IMR-90 (cell line): Measurements from ENCODE around the gene HSPD1. TPM values are rescaled to one million over a fixed set of nuclear protein-coding genes. Genes with fewer than 3 reads are reported as not detected.
"Not testable (repeated sequence)": the region's sequence is repeated elsewhere in the genome, so short reads cannot be mapped to it uniquely, and the experiment has no call there.

Source experiments
- ATAC-seq: fragments of 200-7000 bp; cut with Tn5 transposase; 2 replicates; pipeline ENCODE4 v1.9.1; 2020; ENCODE audit warnings: low read depth, mild to moderate bottlenecking, moderate library complexity
- BruUV-seq: library from RNA; stranded (reverse); fragments of 400-500 nt; replicated peaks from 2 replicates; lab custom pipeline; 2021; lab: Mats Ljungman, UMichigan
- CTCF ChIA-PET: fragments of 300-600 bp; formaldehyde crosslinking; extraction: SDS; loops from one replicate; lab custom pipeline; 2021; ENCODE audit warnings: antibody characterized with exemption; lab: Yijun Ruan, JAX
- POLR2A ChIA-PET: fragments of 300-600 bp; sonication (Branson Sonifier 250); formaldehyde crosslinking; loops from one replicate; lab custom pipeline; 2022; ENCODE audit warnings: antibody characterized with exemption; ENCODE audit not compliant: unreplicated experiment; lab: Charles Lee
- DNase-seq: peaks from one replicate; pipeline ENCODE4 v3.0.0; 2013
- H2AFZ ChIP-seq: replicated peaks from 2 replicates; pipeline ENCODE3; 2013; ENCODE audit warnings: low read length, mild to moderate bottlenecking; ENCODE audit not compliant: poor library complexity
- H2AK5ac ChIP-seq: 2 replicates; pipeline ENCODE4 v1.6.1; 2013; ENCODE audit warnings: low read depth, low read length, inconsistent platforms
- H2AK9ac ChIP-seq: replicated peaks from 2 replicates; pipeline ENCODE3; 2013; ENCODE audit warnings: mild to moderate bottlenecking, low read depth, low read length, moderate library complexity; ENCODE audit not compliant: poor library complexity
- H2BK120ac ChIP-seq: 2 replicates; pipeline ENCODE4 v1.6.1; 2013; ENCODE audit warnings: low read depth, low read length, inconsistent platforms
- H2BK15ac ChIP-seq: 3 replicates; pipeline ENCODE4 v1.6.1; 2013; ENCODE audit warnings: low read depth, low read length, inconsistent platforms
- H2BK20ac ChIP-seq: 2 replicates; pipeline ENCODE4 v1.6.1; 2013; ENCODE audit warnings: low read depth, mild to moderate bottlenecking, inconsistent platforms, low read length, moderate library complexity
- H2BK5ac ChIP-seq: 2 replicates; pipeline ENCODE4 v1.6.1; 2013; ENCODE audit warnings: mild to moderate bottlenecking, low read depth, low read length, inconsistent platforms; ENCODE audit not compliant: poor library complexity, severe bottlenecking
- H3K14ac ChIP-seq: replicated peaks from 2 replicates; pipeline ENCODE4 v1.6.1; 2013; ENCODE audit warnings: low read depth, low read length, inconsistent platforms
- H3K18ac ChIP-seq: 2 replicates; pipeline ENCODE4 v1.6.1; 2013; ENCODE audit warnings: low read depth, low read length, control low read depth
- H3K23ac ChIP-seq: 2 replicates; pipeline ENCODE4 v1.6.1; 2013; ENCODE audit warnings: low read depth, low read length, inconsistent platforms
- H3K27ac ChIP-seq: 2 replicates; pipeline ENCODE4 v1.5.1; 2013; ENCODE audit warnings: mild to moderate bottlenecking, control low read depth, low read length; ENCODE audit not compliant: insufficient read depth
- H3K27me3 ChIP-seq: 2 replicates; pipeline ENCODE4 v1.6.1; 2013; ENCODE audit warnings: low read length; ENCODE audit not compliant: control insufficient read depth, insufficient read depth
- H3K36me3 ChIP-seq: 2 replicates; pipeline ENCODE4 v1.6.1; 2013; ENCODE audit warnings: low read length, mixed read lengths; ENCODE audit not compliant: control insufficient read depth, insufficient read depth
- H3K4ac ChIP-seq: 2 replicates; pipeline ENCODE4 v1.6.1; 2013; ENCODE audit warnings: low read depth, low read length, inconsistent platforms
- H3K4me1 ChIP-seq: 2 replicates; pipeline ENCODE4 v1.6.1; 2013; ENCODE audit warnings: low read length, mixed read lengths; ENCODE audit not compliant: control insufficient read depth, insufficient read depth
- H3K4me2 ChIP-seq: 2 replicates; pipeline ENCODE4 v1.6.1; 2013; ENCODE audit warnings: low read depth, mild to moderate bottlenecking, control low read depth, low read length, moderate library complexity
- H3K4me3 ChIP-seq: 2 replicates; pipeline ENCODE4 v1.5.1; 2013; ENCODE audit warnings: low read depth, mild to moderate bottlenecking, control low read depth, low read length, moderate library complexity; ENCODE audit not compliant: insufficient read depth
- H3K56ac ChIP-seq: 2 replicates; pipeline ENCODE4 v1.6.1; 2013; ENCODE audit warnings: low read length, inconsistent platforms; ENCODE audit not compliant: insufficient read depth; ENCODE audit errors: extremely low read depth
- H3K79me1 ChIP-seq, 2 experiments: 2 replicates each; pipeline ENCODE4 v1.6.1; 2013; ENCODE audit warnings: low read length in 2 of 2, inconsistent platforms in 1 of 2, low read depth in 1 of 2
- H3K9ac ChIP-seq: 2 replicates; pipeline ENCODE4 v1.6.1; 2013; ENCODE audit warnings: low read depth, low read length, control low read depth
- H3K9me1 ChIP-seq: 2 replicates; pipeline ENCODE4 v1.6.1; 2013; ENCODE audit warnings: low read length, inconsistent platforms; ENCODE audit not compliant: insufficient read depth
- H3K9me3 ChIP-seq: 2 replicates; pipeline ENCODE4 v1.6.1; 2013; ENCODE audit warnings: low read length; ENCODE audit not compliant: control insufficient read depth, insufficient read depth
- H4K20me1 ChIP-seq: 2 replicates; pipeline ENCODE4 v1.6.1; 2013; ENCODE audit warnings: low read length, inconsistent platforms; ENCODE audit not compliant: insufficient read depth
- H4K5ac ChIP-seq: 2 replicates; pipeline ENCODE4 v1.6.1; 2013; ENCODE audit warnings: mild to moderate bottlenecking, low read depth, low read length, control low read depth
- H4K8ac ChIP-seq, 2 experiments: 2 replicates each; pipeline ENCODE4 v1.6.1; 2013; ENCODE audit warnings: low read depth in 2 of 2, low read length in 2 of 2, control low read depth in 1 of 2, inconsistent platforms in 1 of 2
- H4K91ac ChIP-seq: 2 replicates; pipeline ENCODE4 v1.6.1; 2013; ENCODE audit warnings: low read depth, low read length, inconsistent platforms; ENCODE audit not compliant: insufficient read depth
- WGBS, 2 experiments: methylation state at CpG; one replicate each; pipeline versions ENCODE4 v1.1.5 to v1.1.7; 2013; ENCODE audit warnings: missing lambda C conversion rate in 2 of 2; ENCODE audit not compliant: insufficient read length in 1 of 2; ENCODE audit errors: extremely low coverage in 2 of 2; 5-methylcytosine and 5-hydroxymethylcytosine counted together
- dilution Hi-C: fragments of 300-500 bp; cut with HindIII; formaldehyde crosslinking; loops from one replicate; pipeline ENCODE4 v1.14.3; 2018; ENCODE audit warnings: low sequenced_read_pairs; ENCODE audit not compliant: unreplicated experiment
- in situ Hi-C: fragments of 300-500 bp; cut with MboI; formaldehyde crosslinking; loops from 3 replicates; pipeline ENCODE4 v1.14.3; 2019; ENCODE audit warnings: low sequenced_read_pairs, inconsistent platforms, mixed read lengths
- intact Hi-C: fragments of 100-400 bp; cut with micrococcal nuclease; formaldehyde crosslinking; loops from 2 replicates; pipeline ENCODE4 v1.10.0; 2022
- polyA plus RNA-seq, 3 experiments: library from polyadenylated mRNA; depleted of rRNA; stranded (reverse); fragments of >200 nt; gene quantifications; 2 replicates each; pipeline ENCODE4 v1.2.3, GENCODE V29; 2012; ENCODE audit warnings: low replicate concordance in 1 of 3
- total RNA-seq: library from RNA; depleted of rRNA; stranded (reverse); fragments of >200 nt; gene quantifications from 2 replicates; pipeline ENCODE4 v1.2.3, GENCODE V29; 2012

The HSPD1 gene
- total and polyA plus RNA-seq, 2 of the 4 experiments (the other 2 are of a cell fraction) = 171 TPM

GRCh38 chr2:197450935-197451358 lies 48.7 kb downstream of the HSPD1 start:
- H3K4ac ChIP-seq, H2BK15ac ChIP-seq, H3K27me3 ChIP-seq, H4K5ac ChIP-seq, DNase-seq, H3K9me3 ChIP-seq, H3K18ac ChIP-seq, H2AK9ac ChIP-seq, H3K27ac ChIP-seq, H4K91ac ChIP-seq, H3K4me1 ChIP-seq, H2AK5ac ChIP-seq, H3K4me2 ChIP-seq, H3K14ac ChIP-seq, in situ Hi-C loops, H3K56ac ChIP-seq, intact Hi-C loops, CTCF ChIA-PET, H3K4me3 ChIP-seq, dilution Hi-C loops, H3K23ac ChIP-seq, H2BK20ac ChIP-seq, H2BK120ac ChIP-seq, H3K79me1 ChIP-seq, H3K9ac ChIP-seq, H3K9me1 ChIP-seq, BruUV-seq, ATAC-seq, H4K8ac ChIP-seq, H3K36me3 ChIP-seq, H2BK5ac ChIP-seq, POLR2A ChIA-PET, H2AFZ ChIP-seq: not testable (repeated sequence)
- peaks cover 20% of the 10 kb centered on the region for H4K20me1 ChIP-seq
- 77% methylated on average over 5 of the region's 6 CpGs; no CpG with 5 or more reads in 1 of the 2 experiments for WGBS, 2 experiments
